Measurements from ENCODE around the gene SYNGR2.

SYNGR2 gene

GRCh38 chr17:78173097-78173715 lies 4.8 kb downstream of the SYNGR2 start:
- no peak for DNase-seq

DNA sequence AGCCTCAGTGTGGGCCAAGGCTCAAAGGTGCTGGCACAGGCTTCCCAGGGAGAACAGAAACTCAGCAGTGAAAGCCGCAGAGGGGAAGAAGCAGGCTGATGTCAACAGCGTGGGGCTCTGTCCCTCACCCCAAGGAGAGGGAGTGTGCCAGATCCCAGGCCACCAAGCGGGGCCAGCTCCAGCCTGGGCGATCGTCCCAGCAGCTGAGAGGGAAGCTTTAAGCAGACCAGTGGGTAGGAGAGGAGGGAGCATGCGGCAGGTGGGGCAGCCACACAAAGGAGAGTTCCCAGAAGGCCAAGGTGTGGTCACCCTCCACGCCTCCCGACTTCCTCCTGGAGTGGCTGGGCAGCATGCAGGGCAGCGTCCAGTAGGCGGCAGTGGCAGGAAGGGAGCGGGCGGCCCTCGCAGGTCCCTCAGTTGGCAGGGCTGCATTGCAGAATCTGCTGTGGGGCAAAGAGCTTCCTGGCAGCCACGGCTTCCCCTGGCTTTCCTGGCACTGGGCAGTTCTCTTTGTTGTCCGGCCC lies 6.0 kb downstream of the SYNGR2 start:
- DNase-seq, result no peak

DNA sequence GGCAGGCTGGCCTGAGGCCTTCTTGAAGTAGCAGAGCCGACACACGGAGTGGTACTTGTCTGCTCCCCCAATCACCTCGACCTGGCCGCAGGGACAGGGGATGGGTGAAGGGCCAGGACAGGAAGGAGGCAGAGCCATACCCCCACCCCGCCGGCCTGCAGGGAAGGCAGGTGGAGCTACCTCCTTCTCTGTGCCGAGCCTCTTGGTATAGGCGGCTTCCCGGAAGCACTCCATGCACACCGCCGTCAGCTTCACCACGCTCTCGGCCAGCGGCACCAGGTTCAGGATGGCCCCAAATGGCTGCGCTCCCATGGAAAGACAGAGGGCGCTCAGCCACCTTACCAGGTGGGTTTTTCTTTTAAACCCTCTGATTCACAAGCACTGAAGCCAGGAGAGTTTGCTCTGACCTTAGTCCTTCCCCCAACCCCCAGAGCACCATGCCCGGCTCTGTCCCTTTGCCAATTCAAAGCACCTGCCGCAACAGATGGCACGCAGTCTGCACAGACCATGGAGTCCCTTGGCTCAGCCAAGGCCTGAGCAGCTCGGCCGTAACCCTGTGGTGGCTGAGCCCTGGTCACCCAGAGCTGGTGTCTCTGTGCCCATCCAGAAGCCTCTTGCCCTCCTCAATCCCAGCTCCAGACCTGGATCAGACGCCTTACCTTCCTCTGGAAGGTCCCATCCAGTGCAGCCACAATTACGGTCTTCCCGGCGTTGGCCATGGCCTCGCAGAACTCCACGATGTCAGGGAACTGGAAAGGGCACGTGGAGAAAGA lies 6.7 kb downstream of the SYNGR2 start:
- DNase-seq, result no peak

GRCh38 chr17:78175643-78175981 lies 7.2 kb downstream of the SYNGR2 start:
- DNase-seq, result no peak

DNA sequence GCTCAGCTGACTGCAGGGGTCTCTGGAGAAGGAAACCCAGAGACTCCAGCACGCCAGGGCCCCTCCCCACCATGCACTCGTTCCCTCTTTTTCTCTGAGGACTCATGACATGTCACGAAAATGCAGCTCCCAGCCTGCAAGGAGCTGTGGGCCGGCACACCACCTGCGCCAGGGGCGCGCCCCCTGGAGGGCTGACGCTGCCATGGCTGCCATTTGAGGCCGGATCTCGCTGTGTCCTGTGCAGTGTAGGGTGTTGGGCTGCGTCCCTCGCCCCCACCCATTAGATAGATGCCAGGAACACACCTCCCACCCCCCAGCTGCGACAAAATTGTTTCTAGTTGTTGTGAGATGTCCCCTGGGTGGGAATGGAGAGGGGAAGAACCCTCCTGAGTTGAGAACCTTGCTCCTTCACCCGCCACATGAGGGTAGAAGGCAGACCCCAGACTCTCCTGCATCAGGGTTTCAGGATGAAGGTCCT lies 8.2 kb downstream of the SYNGR2 start:
- peak; percentile 26 for DNase-seq

- DNase-seq, result no peak
Measured at GRCh38 chr17:78179372-78179771, 11.0 kb downstream of the SYNGR2 start.

- no peak for DNase-seq
Measured at GRCh38 chr17:78180083-78180482, 11.7 kb downstream of the SYNGR2 start.

GRCh38 chr17:78180508-78180907 lies 12.1 kb downstream of the SYNGR2 start:
- DNase-seq, result no peak

- DNase-seq, result no peak
Measured at GRCh38 chr17:78182504-78182903, 14.1 kb downstream of the SYNGR2 start.

DNA sequence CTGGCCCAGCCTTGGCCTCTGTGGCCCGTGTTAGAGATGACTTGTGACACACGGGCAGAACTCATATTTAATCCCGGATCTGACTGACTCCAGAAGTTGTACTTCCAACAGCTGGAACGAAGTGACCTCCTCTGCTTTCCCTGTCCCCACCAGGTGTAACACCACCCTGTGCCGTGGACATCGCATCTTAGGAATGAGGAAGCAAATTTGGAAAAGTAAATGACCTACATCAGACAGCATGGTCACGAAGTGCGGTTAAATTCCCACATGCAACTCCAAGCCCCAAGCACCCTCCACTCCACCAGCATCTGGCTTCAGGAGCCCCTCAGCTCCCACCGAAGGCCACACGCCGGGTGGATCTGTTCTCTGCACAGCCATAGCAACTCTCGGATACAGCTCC lies 15.5 kb downstream of the SYNGR2 start:
- DNase-seq, result no peak

- no peak for DNase-seq
Measured at GRCh38 chr17:78184351-78184750, 16.0 kb downstream of the SYNGR2 start.

GRCh38 chr17:78184868-78185267 lies 16.5 kb downstream of the SYNGR2 start:
- no peak for DNase-seq

DNA sequence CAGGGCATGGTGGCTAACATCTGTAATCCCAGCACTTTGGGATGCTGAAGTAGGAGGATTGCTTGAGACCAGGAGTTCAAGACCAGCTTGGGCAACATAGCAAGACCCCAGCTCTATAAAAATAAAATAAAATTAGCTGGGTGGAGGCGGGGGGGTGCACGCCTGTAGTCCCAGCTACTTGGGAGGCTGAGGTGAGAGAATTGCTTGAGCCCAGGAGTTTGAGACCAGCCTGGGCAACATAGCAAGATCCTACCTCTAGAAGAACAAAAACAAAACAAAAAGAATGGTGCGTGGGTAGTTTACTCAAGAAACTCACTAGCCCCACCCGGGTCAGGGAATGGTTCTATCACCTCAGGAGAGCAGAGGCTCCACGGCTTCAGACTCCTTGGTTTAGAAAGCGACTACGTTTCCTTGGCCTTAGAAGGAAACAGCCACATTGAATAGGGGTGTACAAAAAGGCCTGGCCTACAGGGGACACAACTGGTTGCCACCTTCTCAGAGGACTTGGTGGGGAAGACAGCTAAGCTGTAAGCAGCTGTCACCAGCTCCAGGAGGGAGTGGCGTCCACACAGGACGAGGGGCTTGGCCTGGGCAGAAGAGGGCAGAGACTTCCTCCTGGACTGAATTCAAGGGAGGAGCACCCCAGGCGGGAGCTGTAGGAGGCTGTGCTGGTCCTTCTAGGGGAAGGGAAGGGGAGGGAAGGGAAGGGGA lies 17.8 kb downstream of the SYNGR2 start:
- DNase-seq, result no peak

DNA sequence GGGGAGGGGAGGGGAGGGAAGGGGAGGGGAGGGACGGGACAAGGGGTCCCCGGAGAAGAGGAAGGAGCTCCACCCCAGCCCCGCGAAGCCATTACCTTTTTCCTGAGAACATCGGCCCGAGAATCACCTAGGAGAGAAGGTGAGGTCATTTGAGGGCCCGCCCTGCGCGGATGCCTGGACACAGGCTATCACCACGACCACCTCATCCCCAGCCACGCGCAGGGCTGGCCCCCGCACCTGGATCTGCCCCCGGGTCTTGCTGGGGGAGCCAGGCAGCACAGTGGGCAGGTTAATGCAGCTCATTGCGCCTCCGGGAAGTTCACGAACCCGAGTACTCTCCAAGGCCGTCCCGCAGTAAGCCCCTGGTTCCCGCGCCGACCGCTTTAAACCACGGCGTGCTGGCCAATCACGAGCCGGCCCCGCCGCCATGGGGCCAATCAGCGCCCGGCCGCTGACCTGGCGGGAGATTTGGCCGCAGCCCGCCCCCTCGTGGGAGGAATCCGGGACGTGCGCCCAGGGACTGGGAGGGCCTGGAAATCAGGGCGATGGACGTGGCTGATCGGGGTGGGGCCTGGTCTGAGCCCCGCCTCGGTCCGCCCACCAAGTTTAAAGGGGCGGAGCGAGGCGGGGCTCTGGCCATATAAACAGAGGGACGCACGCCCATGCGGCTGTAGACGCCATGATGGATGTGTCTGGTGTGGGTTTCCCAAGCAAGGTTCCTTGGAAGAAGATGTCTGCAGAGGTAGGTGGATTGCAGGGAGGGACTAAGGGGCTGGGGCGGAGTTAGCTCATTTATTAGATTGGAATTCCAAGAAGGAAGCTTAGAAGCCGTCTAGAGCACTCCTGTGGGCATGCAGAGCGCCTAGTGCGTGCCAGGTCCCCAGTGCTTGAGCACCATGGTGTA lies 18.6 kb downstream of the SYNGR2 start, which contains the start of the genes AFMID and TK1:
Gene AFMID (plus strand): TSS at position 671 of the 904 bp plus-strand sequence. CDS start 9 bp downstream, at position 680.
Gene TK1 (minus strand): TSS at position 361 of the 904 bp plus-strand sequence. CDS start 58 bp downstream, at position 303.
- peak; percentile 98 for DNase-seq

- DNase-seq, result no peak
Measured at GRCh38 chr17:78196716-78197115, 28.3 kb downstream of the SYNGR2 start.

- peak; percentile 41 for DNase-seq
Measured at GRCh38 chr17:78197147-78197832, 28.9 kb downstream of the SYNGR2 start.

GRCh38 chr17:78200451-78200850 lies 32.1 kb downstream of the SYNGR2 start:
- no peak for DNase-seq

DNA sequence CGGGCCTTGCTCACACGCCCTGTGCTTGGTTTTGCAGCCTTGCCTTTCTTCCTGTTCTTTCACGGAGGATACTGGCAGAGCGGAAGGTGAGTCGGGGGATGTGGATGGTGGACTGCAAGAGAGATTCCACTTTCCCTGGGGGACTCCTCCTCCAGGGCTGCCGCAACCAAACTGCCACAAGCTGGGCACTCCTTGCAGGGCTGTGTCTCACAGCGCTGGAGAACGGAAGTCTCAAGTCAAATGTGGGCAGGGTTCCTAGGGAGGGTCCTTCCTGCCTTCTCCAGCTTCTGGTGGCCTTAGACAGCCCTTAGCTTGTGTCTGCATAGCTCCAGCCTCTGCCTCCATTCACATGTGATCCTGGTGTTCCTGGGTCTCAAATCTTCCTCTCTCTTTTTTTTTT lies 34.3 kb downstream of the SYNGR2 start:
- no peak for DNase-seq

GRCh38 chr17:78204387-78205123 lies 36.2 kb downstream of the SYNGR2 start:
- DNase-seq, result no peak

- DNase-seq, result no peak
Measured at GRCh38 chr17:78205124-78205775, 36.9 kb downstream of the SYNGR2 start.

Data from NCI-H2227 treated with DMSO at 0.1 percent for 48 hours (cell line).